HL-60/S4 treated with retinoic acid at 250 ng/mL for 4 days and 3 days (cell line): ENCODE data around the gene SERF1A.
"Not testable (repeated sequence)": the region's sequence is repeated elsewhere in the genome, so short reads cannot be mapped to it uniquely, and the experiment has no call there.

Source experiments
- in situ Hi-C: fragments of 300-500 bp; cut with MboI; formaldehyde crosslinking; loops from 2 replicates; pipeline ENCODE4 v1.7.0; 2022; ENCODE audit warnings: low sequenced_read_pairs

SERF1A gene

GRCh38 chr5:70900533-70901271 is at the start of gene SERF1A:
SERF1A (plus strand) TSS chr5:70900669; CDS start chr5:70900870, 201 bp downstream.
- in situ Hi-C loops, result not testable (repeated sequence)

DNA sequence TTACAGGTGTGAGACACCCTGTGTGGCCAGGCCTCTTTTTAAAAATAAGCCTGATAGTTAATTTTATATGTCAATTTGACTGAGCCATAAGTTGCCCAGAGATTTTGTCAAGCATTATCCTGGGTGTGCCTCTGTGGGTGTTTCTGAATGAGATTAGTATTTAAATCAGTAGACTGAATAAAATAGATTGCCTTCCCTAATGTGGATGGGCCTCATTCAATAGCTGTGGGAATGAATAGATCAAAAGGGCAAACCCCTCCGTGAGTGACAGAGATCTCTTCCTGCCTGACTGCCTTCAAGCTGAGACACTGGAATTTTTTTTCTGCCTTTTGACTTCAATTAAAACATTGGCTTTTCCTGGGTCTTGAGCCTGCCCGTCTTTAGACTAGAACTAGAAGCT is 33.7 kb upstream of the SERF1A start:
- in situ Hi-C loops, result not testable (repeated sequence)

DNA sequence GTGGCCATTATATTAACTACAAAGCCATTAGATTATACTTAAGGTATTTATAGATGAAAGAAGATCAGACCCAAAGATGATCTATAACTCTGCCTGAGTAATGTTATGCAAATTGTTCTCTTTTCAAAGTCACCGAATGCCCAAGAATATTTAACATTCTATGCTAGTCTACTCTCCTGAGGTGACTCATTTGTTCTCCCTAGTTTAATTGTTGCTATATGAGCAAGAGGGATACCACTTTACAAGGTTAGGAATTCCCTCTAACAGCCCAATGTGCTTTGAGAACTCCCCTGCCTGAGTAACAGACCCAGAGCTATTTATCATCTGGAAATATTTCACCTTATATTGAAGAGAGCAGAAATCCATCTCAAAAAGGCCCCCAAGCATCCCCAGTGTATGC is 29.8 kb upstream of the SERF1A start:
- in situ Hi-C loops, result not testable (repeated sequence)

DNA sequence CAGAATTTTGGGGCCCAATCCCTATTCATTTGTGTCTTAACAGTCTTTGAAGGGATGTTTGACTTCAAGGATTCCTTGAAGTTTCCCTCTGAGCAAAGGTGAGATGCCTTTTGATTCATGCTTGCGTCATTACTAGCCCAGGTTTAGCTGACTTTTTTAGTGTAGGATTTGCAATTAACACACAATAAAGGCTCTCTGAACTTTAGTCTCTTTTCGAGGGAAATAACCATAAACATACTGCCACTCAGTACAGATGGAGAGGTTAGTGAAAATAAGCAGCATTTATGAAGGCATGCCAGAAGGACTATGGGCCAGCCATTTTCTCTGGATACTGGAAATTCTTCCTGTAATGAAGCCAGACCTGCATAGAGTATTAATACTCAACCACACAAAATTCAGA is 4.4 kb upstream of the SERF1A start:
- in situ Hi-C loops, result not testable (repeated sequence)

DNA sequence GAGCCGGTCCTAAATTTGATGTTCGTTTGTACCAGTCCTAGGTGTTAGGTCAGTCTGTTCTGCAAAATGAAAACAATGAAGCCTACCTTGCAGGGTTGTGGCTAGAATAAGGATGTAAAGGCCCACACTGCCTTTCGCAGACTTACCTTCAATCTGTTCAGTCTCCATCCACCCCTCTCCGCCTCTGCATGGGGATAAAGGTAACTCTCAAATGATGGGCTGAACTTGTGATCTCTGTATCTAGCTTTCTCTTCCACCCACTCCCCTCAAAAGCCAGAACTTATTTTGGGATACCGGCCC is 753 bp downstream of the SERF1A start:
- in situ Hi-C loops, result not testable (repeated sequence)

DNA sequence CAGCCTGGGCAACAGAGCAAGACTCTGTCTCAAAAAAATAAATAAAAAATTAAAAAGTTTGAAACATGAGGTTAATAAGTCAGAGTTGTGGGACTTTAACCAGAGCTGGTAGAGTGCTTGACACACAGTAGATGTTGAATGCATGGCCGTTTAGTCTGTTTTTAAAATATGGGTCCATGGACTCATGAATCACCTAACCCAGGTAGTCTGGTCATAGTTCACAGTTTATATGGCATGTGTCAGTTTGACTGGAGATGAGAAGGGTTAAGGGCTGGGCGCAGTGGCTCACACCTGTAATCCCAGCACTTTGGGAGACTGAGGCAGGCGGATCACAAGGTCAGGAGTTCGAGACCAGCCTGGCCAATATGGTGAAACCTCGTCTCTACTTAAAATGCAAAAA is 6.2 kb downstream of the SERF1A start:
- in situ Hi-C loops, result not testable (repeated sequence)

DNA sequence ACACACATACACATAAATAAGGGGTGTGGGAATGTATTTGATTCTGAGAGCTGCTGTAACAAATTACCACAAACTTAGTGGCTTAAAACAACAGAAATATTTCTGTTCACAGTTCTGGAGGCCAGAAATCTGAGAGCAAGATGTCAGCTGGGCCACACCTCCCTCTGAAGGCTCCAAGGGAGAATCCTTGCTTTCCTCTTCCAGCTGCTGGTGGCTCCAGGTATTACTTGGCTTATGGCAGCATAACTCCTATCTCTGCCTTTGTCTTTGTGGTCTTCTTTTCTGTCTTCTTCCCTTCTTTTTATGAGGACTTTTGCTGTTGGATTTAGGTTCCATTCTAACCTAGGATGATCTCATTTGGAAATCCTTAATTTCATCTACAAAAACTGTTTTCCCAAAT is 16.4 kb downstream of the SERF1A start:
- in situ Hi-C loops, result not testable (repeated sequence)

GRCh38 chr5:70925211-70925562 is 24.7 kb downstream of the SERF1A start:
- in situ Hi-C loops, result not testable (repeated sequence)

- in situ Hi-C loops, result not testable (repeated sequence)
These were observed 31.4 kb downstream of the SERF1A start for GRCh38 chr5:70931709-70932368.

- in situ Hi-C loops, result not testable (repeated sequence)
These were observed 32.1 kb downstream of the SERF1A start for GRCh38 chr5:70932560-70932959.

- in situ Hi-C loops, result not testable (repeated sequence)
These were observed 52.6 kb downstream of the SERF1A start for GRCh38 chr5:70953068-70953467.
